Kidney tubule cell (primary cell): ENCODE measurements around the gene BEND4.
A peak's percentile ranks its signal among the peaks of the same experiment; 100 is the strongest.
"Not testable (repeated sequence)": the region's sequence is repeated elsewhere in the genome, so short reads cannot be mapped to it uniquely, and the experiment has no call there.

Source experiments
- DNase-seq: peaks from one replicate; pipeline ENCODE4 v3.0.0-alpha.2; 2018; ENCODE audit warnings: low spot score

BEND4 gene

GRCh38 chr4:42152507-42153504 is at the start of gene BEND4:
Gene BEND4, minus strand, starts transcription at chr4:42152655. Its CDS starts 512 bp downstream, at chr4:42152143.
- no peak for DNase-seq

GRCh38 chr4:42197341-42197740 is 44.9 kb upstream of the BEND4 start:
- DNase-seq, result no peak

- no peak for DNase-seq
Measured at GRCh38 chr4:42172921-42173320, 20.5 kb upstream of the BEND4 start.

GRCh38 chr4:42172128-42172790 is 19.8 kb upstream of the BEND4 start:
- DNase-seq, result no peak

GRCh38 chr4:42167709-42168108 is 15.3 kb upstream of the BEND4 start:
- no peak for DNase-seq

- not testable (repeated sequence) for DNase-seq
Measured at GRCh38 chr4:42166186-42166585, 13.7 kb upstream of the BEND4 start.

- DNase-seq, result no peak
Measured at GRCh38 chr4:42159271-42160001, 7.0 kb upstream of the BEND4 start.

GRCh38 chr4:42151568-42152506 is 618 bp downstream of the BEND4 start:
- no peak for DNase-seq

GRCh38 chr4:42150653-42151567 is 1.5 kb downstream of the BEND4 start:
- DNase-seq, result no peak

- DNase-seq, result no peak
Measured at GRCh38 chr4:42149004-42149403, 3.5 kb downstream of the BEND4 start.

- DNase-seq, result no peak
Measured at GRCh38 chr4:42148425-42148824, 4.0 kb downstream of the BEND4 start.

- DNase-seq, result no peak
Measured at GRCh38 chr4:42144028-42144427, 8.4 kb downstream of the BEND4 start.

- DNase-seq, result no peak
Measured at GRCh38 chr4:42142591-42142990, 9.9 kb downstream of the BEND4 start.

- no peak for DNase-seq
Measured at GRCh38 chr4:42136371-42136770, 16.1 kb downstream of the BEND4 start.

GRCh38 chr4:42133006-42133405 is 19.4 kb downstream of the BEND4 start:
- no peak for DNase-seq

- no peak for DNase-seq
Measured at GRCh38 chr4:42132099-42132498, 20.4 kb downstream of the BEND4 start.

- DNase-seq, result peak; percentile 60
Measured at GRCh38 chr4:42123071-42123644, 29.3 kb downstream of the BEND4 start.

GRCh38 chr4:42122237-42122636 is 30.2 kb downstream of the BEND4 start:
- DNase-seq, result no peak

GRCh38 chr4:42119886-42120285 is 32.6 kb downstream of the BEND4 start:
- no peak for DNase-seq

GRCh38 chr4:42112846-42113245 is 39.6 kb downstream of the BEND4 start:
- DNase-seq, result no peak
